H9 (cell line): ENCODE results near the gene OR2T6. TPM values are rescaled to one million over a fixed set of nuclear protein-coding genes. Genes with fewer than 3 reads are reported as not detected.

Experiments
- DNase-seq: peaks from one replicate; pipeline ENCODE4 v3.0.0-alpha.2; 2017
- H2AFZ ChIP-seq: one replicate; pipeline ENCODE4 v1.6.1; 2013; ENCODE audit warnings: mild to moderate bottlenecking, low read length, control low read depth, moderate library complexity
- H2AK5ac ChIP-seq: 2 replicates; pipeline ENCODE4 v1.6.1; 2013; ENCODE audit warnings: low read length, control low read depth, mixed read lengths; ENCODE audit not compliant: insufficient read length
- H2BK120ac ChIP-seq: one replicate; pipeline ENCODE4 v1.6.1; 2013; ENCODE audit warnings: low read depth, mild to moderate bottlenecking, low read length, control low read depth, inconsistent platforms; ENCODE audit not compliant: poor library complexity, severe bottlenecking
- H2BK12ac ChIP-seq: 2 replicates; pipeline ENCODE4 v1.6.1; 2013; ENCODE audit warnings: low read length, control low read depth, mixed read lengths, low read depth; ENCODE audit not compliant: insufficient read length
- H2BK15ac ChIP-seq: 2 replicates; pipeline ENCODE4 v1.6.1; 2013; ENCODE audit warnings: low read depth, low read length, control low read depth
- H2BK20ac ChIP-seq: one replicate; pipeline ENCODE4 v1.6.1; 2013; ENCODE audit warnings: low read depth, mild to moderate bottlenecking, low read length, control low read depth, inconsistent platforms; ENCODE audit not compliant: poor library complexity, severe bottlenecking
- H2BK5ac ChIP-seq: 2 replicates; pipeline ENCODE4 v1.6.1; 2013; ENCODE audit warnings: low read length, control low read depth, mixed read lengths; ENCODE audit not compliant: insufficient read length
- H3K14ac ChIP-seq: 2 replicates; pipeline ENCODE4 v1.6.1; 2013; ENCODE audit warnings: low read length, control low read depth; ENCODE audit not compliant: insufficient read depth
- H3K18ac ChIP-seq: 2 replicates; pipeline ENCODE4 v1.6.1; 2013; ENCODE audit warnings: low read depth, mild to moderate bottlenecking, mixed read lengths, low read length, control low read depth; ENCODE audit not compliant: insufficient read length
- H3K23ac ChIP-seq: 2 replicates; pipeline ENCODE4 v1.6.1; 2013; ENCODE audit warnings: low read length, control low read depth, mixed read lengths, low read depth; ENCODE audit not compliant: insufficient read length
- H3K23me2 ChIP-seq: 2 replicates; pipeline ENCODE4 v1.6.1; 2013; ENCODE audit warnings: low read depth, mild to moderate bottlenecking, mixed read lengths, low read length, control low read depth; ENCODE audit not compliant: insufficient read length, poor library complexity, severe bottlenecking
- H3K27ac ChIP-seq: 2 replicates; pipeline ENCODE4 v1.5.1; 2013; ENCODE audit warnings: low read length, control low read depth, mixed read lengths, low read depth; ENCODE audit not compliant: insufficient read length
- H3K27me3 ChIP-seq: 2 replicates; pipeline ENCODE4 v1.6.1; 2013; ENCODE audit warnings: low read length, control low read depth, inconsistent platforms; ENCODE audit not compliant: insufficient read depth
- H3K4ac ChIP-seq: 2 replicates; pipeline ENCODE4 v1.6.1; 2013; ENCODE audit warnings: low read depth, mild to moderate bottlenecking, control low read depth, inconsistent platforms, low read length, moderate library complexity
- H3K4me1 ChIP-seq: 2 replicates; pipeline ENCODE4 v1.6.1; 2013; ENCODE audit warnings: low read length, control low read depth, inconsistent platforms; ENCODE audit not compliant: insufficient read depth
- H3K4me2 ChIP-seq: 2 replicates; pipeline ENCODE4 v1.6.1; 2013; ENCODE audit warnings: low read length, control low read depth, mixed read lengths; ENCODE audit not compliant: insufficient read length, insufficient read depth
- H3K56ac ChIP-seq: 2 replicates; pipeline ENCODE4 v1.6.1; 2013; ENCODE audit warnings: low read depth, mild to moderate bottlenecking, mixed read lengths, low read length, control low read depth; ENCODE audit not compliant: insufficient read length
- H3K79me1 ChIP-seq: 2 replicates; pipeline ENCODE4 v1.6.1; 2013; ENCODE audit warnings: low read depth, mild to moderate bottlenecking, moderate library complexity, low read length, control low read depth, inconsistent platforms; ENCODE audit not compliant: insufficient read depth, poor library complexity, severe bottlenecking
- H3K79me2 ChIP-seq: 2 replicates; pipeline ENCODE4 v1.6.1; 2013; ENCODE audit warnings: low read length, control low read depth, inconsistent platforms; ENCODE audit not compliant: insufficient read depth
- H3K9ac ChIP-seq: 2 replicates; pipeline ENCODE4 v1.6.1; 2013; ENCODE audit warnings: low read length, control low read depth, mixed read lengths; ENCODE audit not compliant: insufficient read length; ENCODE audit errors: extremely low read depth
- H3K9me3 ChIP-seq: one replicate; pipeline ENCODE4 v1.6.1; 2013; ENCODE audit warnings: low read depth, low read length, inconsistent platforms; ENCODE audit not compliant: control insufficient read depth
- H3T11ph ChIP-seq: one replicate; pipeline ENCODE4 v1.6.1; 2013; ENCODE audit warnings: mild to moderate bottlenecking, low read length, control low read depth, inconsistent platforms
- H4K20me1 ChIP-seq: one replicate; pipeline ENCODE4 v1.6.1; 2013; ENCODE audit not compliant: control insufficient read depth, insufficient read length, insufficient read depth
- H4K5ac ChIP-seq: 2 replicates; pipeline ENCODE4 v1.6.1; 2013; ENCODE audit warnings: low read depth, mild to moderate bottlenecking, mixed read lengths, low read length, control low read depth; ENCODE audit not compliant: insufficient read length
- H4K8ac ChIP-seq: replicated peaks from 2 replicates; pipeline ENCODE4 v1.6.1; 2013; ENCODE audit warnings: low read length, control low read depth, mixed read lengths, low read depth; ENCODE audit not compliant: insufficient read length
- H4K91ac ChIP-seq: 2 replicates; pipeline ENCODE4 v1.6.1; 2013; ENCODE audit warnings: low read depth, mild to moderate bottlenecking, moderate library complexity, mixed read lengths, low read length, control low read depth; ENCODE audit not compliant: insufficient read length
- H3K27ac Mint-ChIP-seq, 3 experiments: 2 replicates in 2 of 3; 3 replicates in 1 of 3; pipeline ENCODE4 v1.8.0; 2020 to 2021; ENCODE audit warnings: mixed read lengths in 3 of 3, mild to moderate bottlenecking in 1 of 3, moderate library complexity in 1 of 3
- H3K27me3 Mint-ChIP-seq: 2 replicates; pipeline ENCODE4 v1.8.0; 2021; ENCODE audit warnings: low read depth, mild to moderate bottlenecking, moderate library complexity, mixed read lengths
- H3K36me3 Mint-ChIP-seq, 3 experiments: 2 replicates in 2 of 3; 3 replicates in 1 of 3; pipeline ENCODE4 v1.8.0; 2020 to 2021; ENCODE audit warnings: low read depth in 3 of 3, mixed read lengths in 3 of 3; ENCODE audit not compliant: insufficient read depth in 1 of 3
- H3K4me1 Mint-ChIP-seq, 2 experiments: 2 replicates each; pipeline ENCODE4 v1.8.0; 2020; ENCODE audit warnings: mixed read lengths in 2 of 2
- H3K4me3 Mint-ChIP-seq, 2 experiments: 2 replicates in 1 of 2; 3 replicates in 1 of 2; pipeline ENCODE4 v1.8.0; 2020 to 2021; ENCODE audit warnings: mild to moderate bottlenecking in 2 of 2, mixed read lengths in 2 of 2, moderate library complexity in 1 of 2
- H3K9me3 Mint-ChIP-seq, 2 experiments: 2 replicates in 1 of 2; 3 replicates in 1 of 2; pipeline ENCODE4 v1.8.0; 2020; ENCODE audit warnings: mild to moderate bottlenecking in 2 of 2, mixed read lengths in 2 of 2, moderate library complexity in 1 of 2
- WGBS: extraction: QIAGEN DNeasy Blood & Tissue Kit; methylation state at CpG from one replicate; pipeline ENCODE4 v1.1.7; 2013; ENCODE audit warnings: missing lambda C conversion rate, low lambda C conversion rate, mixed read lengths; ENCODE audit not compliant: insufficient read length; ENCODE audit errors: extremely low coverage; 5-methylcytosine and 5-hydroxymethylcytosine counted together
- total RNA-seq: library from RNA; stranded (reverse); gene quantifications from 2 replicates; pipeline ENCODE4 v1.2.1, GENCODE V29; 2021
- TF ChIP-seq, protein P1 (sequence below): fragments of 200-600 bp; sonication (generic); conservative IDR thresholded peaks from 3 replicates; pipeline ENCODE4 v1.8.0; 2021; ENCODE audit warnings: antibody characterized with exemption, mild to moderate bottlenecking

Gene OR2T6
- total RNA-seq, 1 experiment from 2014 or later = not detected

DNA sequence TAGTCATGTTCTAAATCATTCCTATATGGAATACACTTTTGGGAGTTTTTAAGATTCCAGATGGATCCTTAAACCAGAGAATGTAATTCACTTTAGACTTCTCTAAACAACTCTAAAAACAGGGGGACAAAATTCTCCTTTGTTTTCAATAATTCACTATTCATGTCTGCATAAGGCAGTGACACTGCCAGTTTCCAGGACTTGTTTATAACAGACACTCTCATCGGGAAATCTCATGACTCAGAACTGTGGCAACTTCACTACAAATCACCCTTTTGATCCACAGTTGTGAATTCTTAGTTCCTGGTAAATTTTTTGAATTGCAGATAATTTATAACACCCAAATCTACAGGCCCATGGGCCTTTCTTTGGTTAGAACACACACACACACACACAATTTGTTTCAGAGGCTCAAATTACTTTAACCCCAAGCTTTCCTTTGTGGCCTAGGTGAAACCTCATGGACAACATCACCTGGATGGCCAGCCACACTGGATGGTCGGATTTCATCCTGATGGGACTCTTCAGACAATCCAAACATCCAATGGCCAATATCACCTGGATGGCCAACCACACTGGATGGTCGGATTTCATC is 14.3 kb upstream of the OR2T6 start, which contains the start of gene OR2T4:
TSS of gene OR2T4 (plus strand) at position 545 of the 595 bp plus-strand sequence. CDS start at position 545, 0 bp downstream.
- no peaks in the 10 kb centered on the region for H3K79me2 ChIP-seq
- H2BK5ac ChIP-seq = no peak within 1 kb of the TSS
- H4K20me1 ChIP-seq = no peaks in the 10 kb centered on the region
- no peak within 1 kb of the TSS for H3K27ac ChIP-seq
- no peak within 1 kb of the TSS for H2AFZ ChIP-seq
- peaks cover 81% of the 10 kb centered on the region for H3K9me3 ChIP-seq
- H2BK120ac ChIP-seq = no peak within 1 kb of the TSS
- Mint-ChIP-seq H3K36me3 (peaks cover 0 to 30% (median 7%) of the 10 kb centered on the region in 3 experiments; a peak in 4 of 7 replicates), H3K27me3 (no peaks in the 10 kb centered on the region), H3K27ac (no peak within 1 kb of the TSS), H3K4me1 (no peaks in the 10 kb centered on the region), H3K9me3 (peaks cover 90 to 93% of the 10 kb centered on the region in 2 experiments), H3K4me3 (no peak within 1 kb of the TSS; a peak in 1 of 5 replicates)
- no peaks in the 10 kb centered on the region for H3K79me1 ChIP-seq
- H3K23me2 ChIP-seq = no peaks in the 10 kb centered on the region
- no peak within 1 kb of the TSS for H2BK20ac ChIP-seq
- H3K14ac ChIP-seq = no peak within 1 kb of the TSS
- no peak within 1 kb of the TSS for H3K23ac ChIP-seq
- no peak within 1 kb of the TSS for H4K5ac ChIP-seq
- no peak within 1 kb of the TSS for H3K4me2 ChIP-seq
- H3T11ph ChIP-seq = no peak within 1 kb of the TSS
- H4K8ac ChIP-seq = no peak within 1 kb of the TSS
- no peak for DNase-seq
- no peak within 1 kb of the TSS for H2AK5ac ChIP-seq
- WGBS = no CpG with 5 or more reads among the region's 3 CpGs
- no peak within 1 kb of the TSS for H3K56ac ChIP-seq
- no peak within 1 kb of the TSS for H3K4ac ChIP-seq
- no peak within 1 kb of the TSS for H3K9ac ChIP-seq
- TF ChIP-seq, protein P1, sequence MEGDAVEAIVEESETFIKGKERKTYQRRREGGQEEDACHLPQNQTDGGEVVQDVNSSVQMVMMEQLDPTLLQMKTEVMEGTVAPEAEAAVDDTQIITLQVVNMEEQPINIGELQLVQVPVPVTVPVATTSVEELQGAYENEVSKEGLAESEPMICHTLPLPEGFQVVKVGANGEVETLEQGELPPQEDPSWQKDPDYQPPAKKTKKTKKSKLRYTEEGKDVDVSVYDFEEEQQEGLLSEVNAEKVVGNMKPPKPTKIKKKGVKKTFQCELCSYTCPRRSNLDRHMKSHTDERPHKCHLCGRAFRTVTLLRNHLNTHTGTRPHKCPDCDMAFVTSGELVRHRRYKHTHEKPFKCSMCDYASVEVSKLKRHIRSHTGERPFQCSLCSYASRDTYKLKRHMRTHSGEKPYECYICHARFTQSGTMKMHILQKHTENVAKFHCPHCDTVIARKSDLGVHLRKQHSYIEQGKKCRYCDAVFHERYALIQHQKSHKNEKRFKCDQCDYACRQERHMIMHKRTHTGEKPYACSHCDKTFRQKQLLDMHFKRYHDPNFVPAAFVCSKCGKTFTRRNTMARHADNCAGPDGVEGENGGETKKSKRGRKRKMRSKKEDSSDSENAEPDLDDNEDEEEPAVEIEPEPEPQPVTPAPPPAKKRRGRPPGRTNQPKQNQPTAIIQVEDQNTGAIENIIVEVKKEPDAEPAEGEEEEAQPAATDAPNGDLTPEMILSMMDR = no peak
- no peak within 1 kb of the TSS for H2BK15ac ChIP-seq
- no peaks in the 10 kb centered on the region for H3K27me3 ChIP-seq
- no peak within 1 kb of the TSS for H3K18ac ChIP-seq
- no peak within 1 kb of the TSS for H4K91ac ChIP-seq
- no peaks in the 10 kb centered on the region for H3K4me1 ChIP-seq
- H2BK12ac ChIP-seq = no peak within 1 kb of the TSS
